HG03558 (cell line): Measurements from ENCODE around the gene CYP27C1.
"Not testable (repeated sequence)": the region's sequence is repeated elsewhere in the genome, so short reads cannot be mapped to it uniquely, and the experiment has no call there.

Experiments used
- ATAC-seq: cut with Tn5 transposase; IDR thresholded peaks from one replicate; pipeline ENCODE4 v1.9.1; 2021; ENCODE audit warnings: moderate number of reproducible peaks; ENCODE audit not compliant: unreplicated experiment; ENCODE audit errors: extremely low read depth

The CYP27C1 gene

GRCh38 chr2:127225186-127225960, 5.3 kb upstream of the CYP27C1 start:
- ATAC-seq = no peak

- not testable (repeated sequence) for ATAC-seq
Observed at GRCh38 chr2:127224135-127224534, 4.0 kb upstream of the CYP27C1 start.

GRCh38 chr2:127220768-127221527, 849 bp upstream of the CYP27C1 start:
- no peak for ATAC-seq

DNA sequence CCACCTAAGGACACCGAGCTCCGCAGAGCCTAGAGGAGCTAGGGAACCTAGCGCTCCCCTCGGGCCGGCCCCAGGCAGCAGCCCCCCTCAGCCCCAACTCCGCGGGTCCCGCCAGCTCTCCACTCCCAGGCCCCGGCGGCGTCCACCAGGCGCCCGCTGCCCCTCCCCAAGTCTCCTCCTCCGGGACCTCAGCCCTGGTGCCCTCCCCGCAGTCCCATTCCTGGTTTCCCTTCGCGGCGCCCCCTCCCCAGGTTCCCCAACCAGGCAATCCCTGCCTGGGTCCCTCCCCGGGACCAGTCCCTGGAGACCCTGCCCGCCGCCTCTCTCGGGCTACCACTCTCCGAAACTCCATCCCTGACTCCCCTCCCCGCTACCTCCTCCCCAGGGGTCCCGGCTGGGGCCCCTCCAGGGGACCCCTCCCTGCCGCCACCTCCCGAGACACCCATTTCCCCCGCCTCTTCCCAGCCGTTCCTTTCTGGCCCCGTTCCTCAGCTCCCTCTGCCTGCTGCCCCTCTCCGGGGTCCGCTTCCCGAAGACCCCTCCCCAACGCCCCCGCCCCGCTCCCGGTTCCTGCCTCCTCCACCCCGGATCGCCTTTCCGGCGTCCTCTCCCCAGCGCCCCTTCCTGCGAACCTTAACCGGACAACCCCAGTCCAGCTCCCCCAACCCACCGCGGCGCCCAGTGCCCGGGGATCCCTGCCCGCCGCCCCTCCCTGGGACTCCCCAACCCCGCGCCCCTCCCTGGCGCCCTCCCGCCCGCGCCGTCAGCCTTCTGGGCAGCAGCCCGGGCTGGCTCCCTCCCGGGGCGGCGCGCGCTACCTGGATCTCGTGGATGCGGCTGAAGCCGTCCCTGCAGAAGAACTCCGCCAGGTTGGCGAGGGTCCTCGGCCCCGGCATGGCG, 678 bp downstream of the CYP27C1 start:
- ATAC-seq = no peak

GRCh38 chr2:127218812-127219170, 1.3 kb downstream of the CYP27C1 start:
- ATAC-seq = no peak

DNA sequence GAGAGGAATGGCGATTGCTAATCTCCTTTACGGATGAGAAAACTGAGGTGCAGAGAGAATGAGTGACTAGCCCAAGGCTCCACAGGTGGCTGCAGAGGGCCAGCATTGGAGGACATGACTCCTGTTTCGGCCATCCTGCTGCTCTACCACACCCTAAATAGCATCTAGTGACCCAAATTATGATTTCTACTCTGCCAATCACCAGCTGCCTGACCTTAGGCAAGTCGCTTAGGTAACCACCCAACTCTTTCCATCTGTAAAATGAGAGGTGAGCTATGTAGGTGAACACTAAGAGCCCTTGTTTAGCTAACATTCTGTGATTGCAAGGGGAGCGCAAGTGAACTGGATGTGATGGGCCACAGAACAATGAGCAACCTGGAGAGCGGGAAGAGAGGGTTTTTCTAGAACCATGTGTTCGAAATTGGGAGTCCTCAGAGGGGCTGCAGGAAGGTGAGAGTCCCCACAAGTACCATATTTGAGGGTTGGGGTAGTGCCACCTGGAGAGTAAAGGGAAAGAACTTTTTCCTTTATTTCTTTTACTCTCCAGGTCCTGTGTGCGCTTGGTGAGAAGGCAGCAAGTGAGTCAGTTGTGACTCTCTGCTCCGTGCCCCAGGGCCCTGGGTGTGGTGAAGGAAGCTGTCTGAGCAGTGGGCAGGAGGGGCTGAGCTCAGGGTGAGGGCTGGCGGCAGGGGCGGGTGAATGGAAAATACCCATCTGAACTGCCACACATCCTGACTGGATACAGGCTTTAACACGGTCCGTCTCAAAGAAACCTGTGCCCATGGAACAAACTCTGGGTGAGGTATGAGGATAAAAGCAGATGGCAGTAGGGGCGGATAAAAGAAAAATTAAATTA, 2.4 kb downstream of the CYP27C1 start:
- no peak for ATAC-seq

DNA sequence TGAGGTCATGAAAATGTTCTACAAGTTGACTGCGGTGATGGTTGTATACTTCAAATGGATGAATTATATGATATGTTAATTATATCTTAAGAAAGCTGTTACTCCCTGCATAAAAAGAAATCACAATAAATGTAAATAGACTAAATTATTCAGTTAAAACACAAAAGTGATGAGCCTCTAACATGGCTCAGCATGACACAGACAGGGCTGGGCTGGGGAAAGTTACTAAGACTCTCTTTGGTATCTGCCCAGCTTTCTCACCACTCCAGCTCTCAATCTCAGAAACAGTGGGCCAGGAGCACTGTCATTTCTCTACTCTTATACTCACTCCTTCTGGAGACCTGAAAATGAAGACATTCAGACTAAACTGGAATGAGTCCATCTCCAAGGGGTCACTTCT, 3.5 kb downstream of the CYP27C1 start:
- no peak for ATAC-seq

GRCh38 chr2:127216095-127216494, 4.0 kb downstream of the CYP27C1 start:
- no peak for ATAC-seq

GRCh38 chr2:127214201-127214600, 5.9 kb downstream of the CYP27C1 start:
- not testable (repeated sequence) for ATAC-seq

DNA sequence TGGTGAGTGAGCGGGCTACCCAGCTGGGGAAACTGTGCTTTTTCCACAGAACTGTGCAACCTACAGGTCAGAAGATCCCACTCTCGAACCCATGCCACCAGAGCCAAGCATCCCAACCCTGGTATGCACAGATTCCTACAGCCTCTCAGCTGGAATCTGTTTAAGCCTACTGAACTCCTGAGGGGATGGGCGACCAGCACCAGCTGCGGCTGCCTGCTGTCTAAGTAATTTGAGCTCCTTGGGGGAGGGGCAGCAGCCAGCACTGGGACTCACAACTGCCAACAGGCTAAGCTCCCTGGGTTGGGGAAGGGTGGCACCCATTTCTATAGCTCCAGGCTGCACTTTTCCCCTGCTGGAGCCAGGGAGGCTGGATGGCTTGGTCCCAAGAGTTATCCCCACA, 11.8 kb downstream of the CYP27C1 start:
- no peak for ATAC-seq

DNA sequence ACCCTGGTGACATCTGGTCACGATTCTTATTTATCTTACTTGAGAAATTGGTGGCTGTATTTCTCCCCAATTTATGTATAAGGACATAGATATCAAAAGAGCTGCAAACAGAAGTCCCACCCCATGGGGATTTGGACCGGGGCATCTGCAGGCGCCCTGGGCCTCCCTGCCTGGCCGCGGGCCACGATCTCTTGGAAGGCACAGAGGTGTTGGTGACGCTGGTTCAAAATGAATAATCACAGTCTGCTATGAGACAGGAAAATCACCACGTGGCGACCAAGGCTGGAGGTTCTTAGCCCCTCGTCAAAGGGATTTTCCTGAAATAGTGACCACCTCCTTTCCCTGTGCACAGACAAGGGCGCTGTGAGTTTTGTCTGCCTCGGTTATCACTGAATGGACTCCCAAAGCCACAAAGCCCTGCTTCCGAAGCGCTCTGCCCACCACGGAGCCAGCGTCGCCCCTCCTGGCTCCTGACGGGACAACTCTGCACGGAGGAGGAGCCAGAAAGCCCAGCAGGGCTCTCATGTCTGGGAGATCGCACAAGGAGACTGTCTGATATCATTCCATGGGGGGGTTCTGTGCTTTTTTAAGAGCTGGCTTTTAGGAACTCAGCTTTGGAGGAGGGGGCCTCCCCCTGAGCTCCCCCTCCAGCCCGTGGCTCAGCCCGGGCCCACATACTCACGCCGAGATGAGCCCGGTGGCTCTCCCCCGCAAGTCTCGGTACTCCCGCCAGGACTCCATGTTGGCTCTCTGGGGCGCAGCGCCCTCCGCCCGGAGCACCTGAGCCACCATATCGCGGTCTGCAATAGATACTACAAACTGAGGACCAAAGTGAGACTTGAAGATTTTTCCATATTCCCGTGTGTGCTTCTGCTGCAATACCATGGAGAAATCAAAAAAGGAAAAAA, 14.6 kb downstream of the CYP27C1 start:
- no peak for ATAC-seq

DNA sequence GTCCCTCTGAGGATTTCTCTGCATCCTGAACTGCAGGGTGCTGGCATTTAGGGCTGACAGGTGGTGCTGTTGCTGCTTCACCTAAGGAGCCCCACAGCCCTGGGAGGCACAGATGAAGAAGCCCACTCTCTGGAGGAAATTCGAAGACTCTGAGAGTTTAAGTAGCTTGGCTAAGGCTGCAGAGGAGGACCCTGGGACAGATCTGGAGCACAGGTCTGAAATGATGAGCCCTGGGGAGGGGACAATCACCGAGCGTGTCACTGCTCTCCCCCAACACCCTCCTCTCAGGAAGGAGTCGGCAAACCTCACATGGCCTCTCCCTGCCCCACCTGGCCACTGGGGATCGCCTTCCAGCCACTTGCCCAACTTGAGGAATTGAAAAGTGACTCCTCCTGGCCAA, 18.6 kb downstream of the CYP27C1 start:
- no peak for ATAC-seq

DNA sequence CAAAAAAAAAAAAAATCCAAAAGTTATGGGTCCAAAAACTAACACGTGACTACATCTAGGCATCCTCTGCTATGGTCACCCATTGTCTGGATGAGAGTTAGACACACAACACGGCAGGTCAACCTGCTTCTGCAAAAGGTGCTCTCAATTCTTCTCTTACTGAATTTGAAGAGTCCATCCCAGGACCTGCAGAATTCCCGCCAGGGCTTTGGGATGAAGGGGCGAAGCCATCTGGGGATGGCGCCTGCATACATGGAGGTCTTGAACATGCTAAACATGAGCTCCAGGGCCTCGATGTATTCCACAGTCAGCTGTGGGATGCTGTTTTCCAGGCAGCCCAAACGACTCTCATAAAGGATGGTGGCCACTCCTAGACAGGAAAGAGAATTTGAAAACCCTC, 19.1 kb downstream of the CYP27C1 start:
- ATAC-seq = no peak

- ATAC-seq = no peak
Observed at GRCh38 chr2:127199223-127199622, 20.9 kb downstream of the CYP27C1 start.

DNA sequence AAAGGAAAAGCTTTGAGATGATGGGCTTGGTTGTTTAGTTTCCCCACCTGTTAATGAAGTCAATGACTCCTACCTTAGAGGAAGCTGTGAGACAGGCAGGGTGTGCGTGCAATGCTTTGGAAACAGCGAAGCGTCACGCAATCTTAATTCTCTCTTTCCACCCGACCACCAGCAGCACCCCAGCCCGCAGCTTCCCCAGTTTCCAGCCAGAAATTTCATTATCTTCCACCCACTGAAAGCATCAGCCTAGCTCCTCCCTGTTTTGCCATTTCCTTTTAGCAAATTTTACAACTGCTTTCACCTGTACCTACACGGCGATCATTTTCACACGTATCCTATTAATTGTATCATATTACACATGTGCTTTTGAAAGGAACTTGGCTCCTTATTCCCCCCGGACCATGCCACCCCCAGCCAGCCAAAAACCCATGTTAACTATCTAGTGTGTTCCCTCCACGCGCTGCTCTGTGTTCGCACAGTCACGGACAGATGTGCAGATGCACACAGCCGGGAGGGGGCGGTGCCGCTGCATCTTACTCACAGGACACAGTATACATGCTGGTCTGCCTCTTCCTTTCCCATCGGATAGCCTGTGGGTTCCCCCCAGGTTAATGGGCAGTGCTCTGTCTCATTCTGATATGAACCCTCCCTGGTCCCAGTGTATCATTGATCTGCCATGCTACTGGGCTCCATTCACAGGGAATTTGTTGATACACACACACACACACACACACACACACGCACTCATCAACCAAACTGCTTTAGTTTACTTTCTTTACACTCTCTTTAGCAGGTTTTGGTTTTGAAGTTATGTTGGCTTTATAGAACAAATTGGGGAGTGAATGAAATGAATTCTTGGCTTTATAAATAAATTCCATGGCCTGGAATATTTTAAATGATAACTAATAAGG, 22.4 kb downstream of the CYP27C1 start:
- ATAC-seq = peak; percentile 68

DNA sequence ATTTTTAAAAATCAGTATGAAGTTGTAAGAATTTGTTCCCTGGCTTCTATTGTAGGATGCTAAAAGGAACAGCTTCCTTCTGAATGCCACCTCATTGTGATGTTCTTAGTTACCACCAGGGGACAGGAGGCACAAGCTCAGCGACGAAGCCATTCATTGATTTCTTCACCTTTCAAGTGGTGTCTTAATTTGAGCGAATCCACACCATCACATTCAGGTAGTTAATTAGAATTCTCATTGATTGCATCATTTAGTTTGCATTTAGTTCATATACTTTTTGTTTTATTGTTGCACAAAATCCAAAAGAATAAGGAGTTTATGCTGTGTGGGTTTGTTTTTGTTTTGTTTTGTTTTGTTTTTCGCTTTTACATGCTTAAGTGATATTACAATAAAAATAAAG, 23.1 kb downstream of the CYP27C1 start:
- no peak for ATAC-seq

DNA sequence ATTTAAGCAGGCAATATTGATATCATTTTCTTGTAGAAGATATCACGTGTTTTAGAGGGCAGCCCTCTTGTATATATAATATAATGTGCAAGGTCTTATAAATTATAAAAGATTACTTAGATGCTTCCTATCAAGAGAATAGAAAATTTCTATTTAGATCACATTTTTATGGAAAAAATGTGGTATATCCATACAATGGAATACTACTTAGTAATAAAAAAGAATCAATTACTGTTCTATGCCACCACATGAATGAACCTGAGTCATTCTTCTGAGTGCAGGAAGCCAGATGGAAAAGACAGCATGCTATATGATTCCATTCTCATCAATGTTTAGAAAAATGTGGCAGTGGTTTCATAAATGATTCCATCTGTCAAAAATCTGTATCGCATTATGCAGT, 23.6 kb downstream of the CYP27C1 start:
- no peak for ATAC-seq
